ENCODE data around the gene CCDC146.

Gene CCDC146

DNA sequence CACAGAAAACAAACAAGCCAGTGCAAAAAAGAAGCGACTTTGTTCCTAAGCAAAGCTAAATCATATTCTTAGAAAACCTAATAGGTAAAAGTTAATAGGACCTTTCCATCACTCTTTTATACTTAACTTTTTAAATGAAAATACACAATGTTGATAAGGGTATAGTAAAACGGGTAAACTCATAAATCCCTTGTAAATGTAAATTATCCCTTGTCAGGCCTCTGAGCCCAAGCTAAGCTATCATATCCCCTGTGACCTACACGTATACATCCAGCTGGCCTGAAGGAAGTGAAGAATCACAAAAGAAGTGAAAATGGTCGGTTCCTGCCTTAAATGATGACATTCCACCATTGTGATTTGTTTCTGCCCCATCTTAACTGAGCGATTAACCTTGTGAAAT, 217.3 kb downstream of the CCDC146 start:
- H3K9me3 ChIP-seq (ENCODE audit: severe bottlenecking), result no peaks in the 10 kb centered on the region
- TF ChIP-seq, protein P1, sequence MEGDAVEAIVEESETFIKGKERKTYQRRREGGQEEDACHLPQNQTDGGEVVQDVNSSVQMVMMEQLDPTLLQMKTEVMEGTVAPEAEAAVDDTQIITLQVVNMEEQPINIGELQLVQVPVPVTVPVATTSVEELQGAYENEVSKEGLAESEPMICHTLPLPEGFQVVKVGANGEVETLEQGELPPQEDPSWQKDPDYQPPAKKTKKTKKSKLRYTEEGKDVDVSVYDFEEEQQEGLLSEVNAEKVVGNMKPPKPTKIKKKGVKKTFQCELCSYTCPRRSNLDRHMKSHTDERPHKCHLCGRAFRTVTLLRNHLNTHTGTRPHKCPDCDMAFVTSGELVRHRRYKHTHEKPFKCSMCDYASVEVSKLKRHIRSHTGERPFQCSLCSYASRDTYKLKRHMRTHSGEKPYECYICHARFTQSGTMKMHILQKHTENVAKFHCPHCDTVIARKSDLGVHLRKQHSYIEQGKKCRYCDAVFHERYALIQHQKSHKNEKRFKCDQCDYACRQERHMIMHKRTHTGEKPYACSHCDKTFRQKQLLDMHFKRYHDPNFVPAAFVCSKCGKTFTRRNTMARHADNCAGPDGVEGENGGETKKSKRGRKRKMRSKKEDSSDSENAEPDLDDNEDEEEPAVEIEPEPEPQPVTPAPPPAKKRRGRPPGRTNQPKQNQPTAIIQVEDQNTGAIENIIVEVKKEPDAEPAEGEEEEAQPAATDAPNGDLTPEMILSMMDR (IDR thresholded peaks at IDR 0.05; ENCODE audit: low read depth, low read length), result no peak
- no peak overlapping the region for H3K4me3 ChIP-seq (ENCODE audit: low read depth, low read length)
- no peaks in the 10 kb centered on the region for H3K27me3 ChIP-seq (ENCODE audit: insufficient read depth, low read depth, severe bottlenecking)
- H3K27ac ChIP-seq, result no peak overlapping the region
- H3K36me3 ChIP-seq, result no peaks in the 10 kb centered on the region
- no peak for DNase-seq
